Mucosa of descending colon (tissue), 3 donors: Measurements from ENCODE around the gene LGI4. TPM values are rescaled to one million over a fixed set of nuclear protein-coding genes. Genes with fewer than 3 reads are reported as not detected.

Source experiments
- ATAC-seq: fragments of 200-7000 bp; cut with Tn5 transposase; one replicate; pipeline ENCODE4 v1.9.1; 2020; ENCODE audit warnings: mild to moderate bottlenecking, moderate library complexity
- DNase-seq, 3 donors: peaks; one replicate each; pipeline ENCODE4 v3.0.0-alpha.2; 2020
- H3K36me3 ChIP-seq: fragments of 200-600 bp; one replicate; pipeline ENCODE4 v1.8.0; 2021; ENCODE audit warnings: low read depth, mild to moderate bottlenecking
- H3K4me1 ChIP-seq: fragments of 200-600 bp; one replicate; pipeline ENCODE4 v1.8.0; 2021; ENCODE audit warnings: low read depth, mild to moderate bottlenecking
- H3K4me3 ChIP-seq: fragments of 200-600 bp; one replicate; pipeline ENCODE4 v1.8.0; 2021; ENCODE audit warnings: mild to moderate bottlenecking
- H3K9me3 ChIP-seq: fragments of 200-600 bp; one replicate; pipeline ENCODE4 v1.8.0; 2021; ENCODE audit warnings: mild to moderate bottlenecking
- CTCF ChIP-seq: fragments of 200-600 bp; IDR thresholded peaks from one replicate; pipeline ENCODE4 v1.8.0; 2022; ENCODE audit warnings: antibody characterized with exemption, mild to moderate bottlenecking
- intact Hi-C, 2 donors: fragments of 100-400 bp; cut with DNase I in 1 of 2; cut with micrococcal nuclease in 1 of 2; formaldehyde crosslinking; loops; one replicate each; pipeline versions ENCODE4 v1.11.0 to v1.11.1; 2022; cut with DNase I, micrococcal nuclease
- total RNA-seq, 3 donors: library from RNA; stranded (reverse); fragmentation: NEBNext Ultra II Directional in 2 of 3; extraction: Animal tissue kit (Norgen Biotek cat#: 25700) in 2 of 3; gene quantifications; one replicate each; pipeline versions ENCODE4 v1.2.1 to v1.2.4, GENCODE V29; 2021 to 2023
- donor health status: DM: no; HTN: no; CAD: no; lungs with moderate emphysema.
- donor health status: DM: no; HTN: no; CAD: no.
- donor health status: DM: no; HTN: yes; CAD: no.

The LGI4 gene
- total RNA-seq, 3 donors from 2014 or later = 14.1 to 38.8 (median 31.1) TPM

GRCh38 chr19:35149463-35149862 lies 14.6 kb upstream of the LGI4 start:
- intact Hi-C loops = no loop called here
- no peaks in the 10 kb centered on the region for H3K36me3 ChIP-seq
- no peaks in the 10 kb centered on the region for H3K9me3 ChIP-seq
- DNase-seq (no peak), ATAC-seq (no peak)
- H3K4me3 ChIP-seq = no peak overlapping the region
- no peaks in the 10 kb centered on the region for H3K4me1 ChIP-seq
- no peak for TF ChIP-seq CTCF

DNA sequence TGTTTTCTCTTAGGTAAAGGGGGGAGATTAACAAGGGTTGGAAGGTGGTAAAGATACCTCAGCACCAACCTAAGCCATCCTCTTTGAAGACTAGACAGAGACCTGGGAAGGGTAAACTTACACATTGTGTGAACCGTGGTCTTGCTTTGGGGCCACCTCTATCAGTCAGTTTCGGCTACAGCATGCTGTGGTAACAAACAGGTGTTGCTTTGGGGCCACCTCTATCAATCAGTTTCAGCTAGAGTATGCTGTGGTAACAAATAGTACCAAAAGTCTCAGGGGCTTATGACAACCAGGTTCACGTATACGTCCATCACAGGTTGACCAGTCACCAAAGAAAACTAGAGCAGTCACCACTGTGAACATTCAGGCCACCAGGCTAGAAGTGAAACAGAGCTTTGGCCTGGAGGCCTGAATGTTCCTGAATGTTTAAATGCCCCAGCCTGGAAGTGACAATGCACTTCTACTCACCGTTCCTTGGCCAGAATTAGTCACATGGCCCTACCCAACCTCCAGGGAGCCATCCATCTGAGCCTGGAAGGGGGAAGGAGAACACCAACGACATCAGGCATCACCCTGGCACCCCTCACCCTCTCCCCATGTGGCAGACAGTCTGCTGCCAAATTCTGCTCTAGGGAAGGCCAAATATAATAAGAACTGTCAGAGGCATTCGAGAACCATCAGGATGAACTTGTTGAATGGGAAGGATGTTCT lies 12.0 kb upstream of the LGI4 start:
- no peak for TF ChIP-seq CTCF
- Histone ChIP-seq H3K9me3 (no peaks in the 10 kb centered on the region), H3K36me3 (no peaks in the 10 kb centered on the region), H3K4me1 (peaks cover 5% of the 10 kb centered on the region), H3K4me3 (no peak overlapping the region)
- no peak for DNase-seq
- intact Hi-C loops = no loop called here
- ATAC-seq = no peak

DNA sequence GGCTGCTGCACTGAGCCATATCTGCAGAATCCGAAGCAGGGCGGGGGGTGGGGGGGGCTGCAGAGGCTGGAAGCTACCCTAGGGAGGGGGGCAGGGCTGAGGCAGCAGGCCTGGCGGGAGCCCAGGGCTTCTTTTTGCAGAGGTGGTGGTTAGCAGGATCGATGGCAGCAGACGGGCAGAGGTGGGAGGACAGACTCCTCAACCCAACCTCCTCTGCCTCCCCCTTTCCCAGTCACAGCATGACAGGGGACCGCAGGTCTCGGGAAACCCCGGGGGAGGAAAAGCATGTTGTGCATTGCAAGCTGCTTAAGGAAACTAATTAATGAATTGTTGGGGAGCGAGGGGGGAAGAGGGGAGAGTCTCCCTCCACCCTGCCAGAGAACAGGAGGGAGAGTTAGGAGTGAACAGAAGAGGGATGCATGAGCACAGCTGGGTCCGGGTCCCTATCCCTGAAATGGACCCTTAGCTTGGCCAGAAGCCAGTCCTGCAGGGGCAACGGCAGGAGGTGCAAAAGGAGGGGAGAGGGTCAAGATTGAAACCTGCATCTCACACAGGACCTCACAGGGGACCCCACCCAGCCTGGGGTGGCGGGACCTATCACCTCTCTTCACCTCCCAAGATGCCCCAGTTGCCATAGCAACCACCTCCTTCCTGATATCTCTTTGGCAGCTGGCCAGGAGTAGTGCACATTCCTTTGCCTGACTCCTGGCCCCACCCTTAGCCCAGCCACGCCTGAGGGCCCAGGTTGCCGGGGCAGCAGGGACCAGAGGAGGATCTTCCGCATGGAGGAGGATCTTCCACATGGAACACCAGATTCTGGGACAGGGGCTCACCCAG lies 10.0 kb upstream of the LGI4 start:
- H3K36me3 ChIP-seq = no peaks in the 10 kb centered on the region
- intact Hi-C loops = no loop called here
- H3K9me3 ChIP-seq = no peaks in the 10 kb centered on the region
- peaks cover 12% of the 10 kb centered on the region for H3K4me1 ChIP-seq
- no peak overlapping the region for H3K4me3 ChIP-seq
- no peak for TF ChIP-seq CTCF
- DNase-seq (peak; percentile 79 to 89 (median 80)), ATAC-seq (peak; percentile 27)

DNA sequence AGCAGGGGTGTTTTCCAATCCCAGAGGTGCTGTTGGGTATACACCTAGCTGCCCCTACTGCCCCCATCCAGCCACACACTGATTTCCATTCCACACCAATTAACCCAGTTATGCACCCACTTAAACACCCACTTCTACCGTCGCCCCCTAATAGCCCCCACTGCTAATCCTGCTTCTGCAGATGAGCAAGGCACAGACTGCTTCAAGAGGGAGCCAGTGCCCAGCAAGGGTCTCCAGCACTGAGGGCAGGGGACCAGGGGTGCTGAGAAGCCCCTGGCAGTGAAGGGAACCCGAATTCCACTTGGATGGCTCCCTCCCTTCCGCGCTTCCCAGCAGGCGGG lies 9.4 kb upstream of the LGI4 start:
- no peak for TF ChIP-seq CTCF
- intact Hi-C loops = no loop called here
- H3K9me3 ChIP-seq = no peaks in the 10 kb centered on the region
- ATAC-seq = no peak
- no peak for DNase-seq
- no peak overlapping the region for H3K4me3 ChIP-seq
- peaks cover 13% of the 10 kb centered on the region for H3K4me1 ChIP-seq
- no peaks in the 10 kb centered on the region for H3K36me3 ChIP-seq

- peaks cover 13% of the 10 kb centered on the region for H3K4me1 ChIP-seq
- H3K9me3 ChIP-seq = no peaks in the 10 kb centered on the region
- ATAC-seq = no peak
- no peaks in the 10 kb centered on the region for H3K36me3 ChIP-seq
- no peak for DNase-seq
- no peak for TF ChIP-seq CTCF
- no peak overlapping the region for H3K4me3 ChIP-seq
- intact Hi-C loops = no loop called here
Observed at GRCh38 chr19:35143818-35144217, 9.0 kb upstream of the LGI4 start.
